ENCODE data around the gene ARHGAP31.
"Not testable (repeated sequence)": the region's sequence is repeated elsewhere in the genome, so short reads cannot be mapped to it uniquely, and the experiment has no call there.

DNA sequence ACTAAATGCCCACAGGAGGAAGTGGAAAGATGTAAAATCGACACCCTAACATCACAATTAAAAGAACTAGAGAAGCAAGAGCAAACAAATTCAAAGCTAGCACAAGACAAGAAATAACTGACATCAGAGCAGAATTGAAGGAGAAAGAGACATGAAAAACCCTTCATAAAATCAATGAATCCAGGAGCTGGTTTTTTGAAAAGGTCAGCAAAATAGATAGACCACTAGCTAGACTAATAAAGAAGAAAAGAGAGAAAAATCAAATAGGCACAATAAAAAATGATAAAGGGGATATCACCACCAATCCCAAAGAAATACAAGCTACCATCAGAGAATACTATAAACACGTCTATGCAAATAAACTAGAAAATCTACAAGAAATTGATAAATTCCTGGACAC is 24.0 kb upstream of the ARHGAP31 start:
- not testable (repeated sequence) for TF ChIP-seq POLR2A (IDR thresholded peaks at IDR 0.05; ENCODE audit: low read length); GATA1 (IDR thresholded peaks at IDR 0.05; ENCODE audit: low read depth, low read length)
